OCI-LY7 (cell line): Measurements from ENCODE around the gene RFK.

Source experiments
- EZH2phosphoT487 ChIP-seq: fragments of 200-600 bp; sonication (generic); IDR thresholded peaks from 2 replicates; pipeline ENCODE4 v1.6.1; 2018; ENCODE audit warnings: low read depth, borderline replicate concordance, mild to moderate bottlenecking, mixed run types, antibody characterized with exemption, low read length, moderate library complexity, mixed read lengths
- TF ChIP-seq, protein P1 (sequence below): fragments of 200-600 bp; sonication (generic); conservative IDR thresholded peaks from 2 replicates; pipeline ENCODE4 v1.5.1; 2014; ENCODE audit warnings: mild to moderate bottlenecking, antibody characterized with exemption, low read length, moderate library complexity, mixed read lengths

GRCh38 chr9:76374783-76375559 lies 19.3 kb downstream of the RFK start:
- TF ChIP-seq, protein P1, sequence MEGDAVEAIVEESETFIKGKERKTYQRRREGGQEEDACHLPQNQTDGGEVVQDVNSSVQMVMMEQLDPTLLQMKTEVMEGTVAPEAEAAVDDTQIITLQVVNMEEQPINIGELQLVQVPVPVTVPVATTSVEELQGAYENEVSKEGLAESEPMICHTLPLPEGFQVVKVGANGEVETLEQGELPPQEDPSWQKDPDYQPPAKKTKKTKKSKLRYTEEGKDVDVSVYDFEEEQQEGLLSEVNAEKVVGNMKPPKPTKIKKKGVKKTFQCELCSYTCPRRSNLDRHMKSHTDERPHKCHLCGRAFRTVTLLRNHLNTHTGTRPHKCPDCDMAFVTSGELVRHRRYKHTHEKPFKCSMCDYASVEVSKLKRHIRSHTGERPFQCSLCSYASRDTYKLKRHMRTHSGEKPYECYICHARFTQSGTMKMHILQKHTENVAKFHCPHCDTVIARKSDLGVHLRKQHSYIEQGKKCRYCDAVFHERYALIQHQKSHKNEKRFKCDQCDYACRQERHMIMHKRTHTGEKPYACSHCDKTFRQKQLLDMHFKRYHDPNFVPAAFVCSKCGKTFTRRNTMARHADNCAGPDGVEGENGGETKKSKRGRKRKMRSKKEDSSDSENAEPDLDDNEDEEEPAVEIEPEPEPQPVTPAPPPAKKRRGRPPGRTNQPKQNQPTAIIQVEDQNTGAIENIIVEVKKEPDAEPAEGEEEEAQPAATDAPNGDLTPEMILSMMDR, result no peak
- no peak for TF ChIP-seq EZH2phosphoT487
